Hypothalamus (tissue), 51 donors: Measurements from ENCODE around the gene VSIR.

Experiments
- DNase-seq, 51 donors: peaks; one replicate each; lab custom pipeline; 2025; lab: John Stamatoyannopoulos, UW

VSIR gene

DNA sequence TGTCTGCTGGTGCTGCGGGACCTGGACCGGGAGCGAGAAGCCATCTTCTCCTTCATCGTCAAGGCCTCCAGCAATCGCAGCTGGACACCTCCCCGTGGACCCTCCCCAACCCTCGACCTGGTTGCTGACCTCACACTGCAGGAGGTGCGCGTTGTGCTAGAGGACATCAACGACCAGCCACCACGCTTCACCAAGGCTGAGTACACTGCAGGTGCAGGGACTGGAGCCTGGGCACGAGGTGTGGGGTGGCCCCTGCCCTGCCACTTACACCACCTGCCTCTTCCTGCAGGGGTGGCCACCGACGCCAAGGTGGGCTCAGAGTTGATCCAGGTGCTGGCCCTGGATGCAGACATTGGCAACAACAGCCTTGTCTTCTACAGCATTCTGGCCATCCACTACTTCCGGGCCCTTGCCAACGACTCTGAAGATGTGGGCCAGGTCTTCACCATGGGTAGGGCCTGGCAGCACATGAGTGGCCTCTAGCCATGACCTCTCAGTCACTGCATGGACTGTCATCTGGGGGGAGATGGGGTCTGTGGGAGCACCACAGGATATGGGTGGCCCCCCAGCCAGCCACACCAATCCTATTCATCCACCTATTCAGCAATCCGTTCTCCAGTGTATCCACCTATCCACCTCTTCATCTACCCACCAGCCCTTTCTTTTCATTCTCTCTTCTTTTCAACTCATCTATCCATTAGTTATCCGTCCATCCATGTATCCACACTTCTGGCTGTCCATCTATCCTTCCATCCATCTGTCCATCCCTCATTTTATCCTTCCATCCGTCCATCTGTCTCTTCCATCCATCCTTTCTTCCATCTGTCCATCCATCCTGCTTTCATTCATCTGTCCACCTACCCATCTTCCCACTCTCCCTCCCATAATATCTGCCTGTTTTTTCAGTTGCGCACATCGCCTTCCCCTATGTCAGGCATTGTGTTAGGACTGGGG, 34.5 kb upstream of the VSIR start:
- DNase-seq = no peak

DNA sequence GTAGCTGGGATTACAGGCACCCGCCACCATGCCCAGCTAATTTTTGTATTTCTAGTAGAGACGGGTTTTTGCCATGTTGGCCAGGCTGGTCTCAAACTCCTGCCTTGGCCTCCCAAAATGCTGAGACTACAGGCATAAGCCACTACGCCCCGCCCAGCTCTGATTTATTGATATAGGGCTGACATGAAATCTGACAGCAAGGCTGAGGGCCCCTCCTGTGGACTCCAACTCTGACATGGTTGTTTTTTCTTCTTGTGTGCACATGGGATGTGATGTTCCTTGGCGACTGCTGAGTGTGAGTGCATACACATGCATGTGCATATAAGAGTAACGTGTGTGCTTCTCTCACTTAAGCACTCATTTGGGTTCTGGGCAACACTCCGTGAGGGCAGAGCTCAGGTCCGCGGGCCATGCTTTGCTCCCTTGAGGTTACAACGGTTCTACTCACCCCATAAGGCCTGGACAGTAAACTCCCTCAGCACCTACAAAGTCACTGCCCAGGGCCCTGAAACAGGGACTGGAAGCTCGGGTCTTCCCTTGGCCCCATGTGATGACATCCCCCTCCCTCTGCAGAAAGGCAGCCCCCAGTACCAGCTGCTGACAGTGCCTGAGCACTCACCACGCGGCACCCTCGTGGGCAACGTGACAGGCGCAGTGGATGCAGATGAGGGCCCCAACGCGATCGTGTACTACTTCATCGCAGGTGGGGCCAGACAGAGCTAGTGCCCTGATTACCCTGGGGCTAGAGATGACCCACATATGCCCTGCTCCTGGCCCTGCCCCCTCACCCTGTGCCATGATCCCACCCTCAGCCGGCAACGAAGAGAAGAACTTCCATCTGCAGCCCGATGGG, 33.6 kb upstream of the VSIR start:
- DNase-seq = no peak

DNA sequence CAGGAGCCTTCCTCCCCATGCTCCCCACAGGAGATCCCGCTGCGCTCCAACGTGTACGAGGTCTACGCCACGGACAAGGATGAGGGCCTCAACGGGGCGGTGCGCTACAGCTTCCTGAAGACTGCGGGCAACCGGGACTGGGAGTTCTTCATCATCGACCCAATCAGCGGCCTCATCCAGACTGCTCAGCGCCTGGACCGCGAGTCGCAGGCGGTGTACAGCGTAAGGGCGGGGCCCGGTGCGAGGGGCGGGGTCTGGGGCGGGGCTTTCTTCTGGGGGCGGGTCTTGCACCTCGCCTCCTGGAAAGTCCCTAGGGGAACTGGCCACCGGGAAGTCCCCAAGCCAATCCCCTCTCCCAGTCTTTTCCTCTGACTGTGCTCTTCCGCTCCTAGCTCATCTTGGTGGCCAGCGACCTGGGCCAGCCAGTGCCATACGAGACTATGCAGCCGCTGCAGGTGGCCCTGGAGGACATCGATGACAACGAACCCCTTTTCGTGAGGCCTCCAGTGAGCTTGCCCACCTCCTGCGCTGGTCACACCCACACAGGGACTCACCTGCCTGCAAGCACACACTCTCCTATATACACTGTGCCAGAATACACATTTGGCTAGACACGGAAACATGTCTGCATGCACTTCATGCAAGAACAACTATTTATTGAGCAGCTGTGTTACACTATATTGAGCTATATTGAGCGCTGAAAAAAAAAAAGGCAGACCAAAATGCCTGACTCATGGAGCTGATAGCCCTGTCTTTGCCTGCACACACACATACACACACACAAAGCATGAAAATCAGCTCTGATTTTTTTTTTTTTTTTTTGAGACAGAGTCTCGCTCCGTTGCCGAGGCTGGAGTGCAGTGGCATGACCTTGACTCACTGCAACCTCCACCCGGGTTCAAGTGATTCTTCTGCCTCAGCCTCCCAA, 32.7 kb upstream of the VSIR start:
- peak in 15 of 51 donors; percentile 20 to 54 (median 33) for DNase-seq

DNA sequence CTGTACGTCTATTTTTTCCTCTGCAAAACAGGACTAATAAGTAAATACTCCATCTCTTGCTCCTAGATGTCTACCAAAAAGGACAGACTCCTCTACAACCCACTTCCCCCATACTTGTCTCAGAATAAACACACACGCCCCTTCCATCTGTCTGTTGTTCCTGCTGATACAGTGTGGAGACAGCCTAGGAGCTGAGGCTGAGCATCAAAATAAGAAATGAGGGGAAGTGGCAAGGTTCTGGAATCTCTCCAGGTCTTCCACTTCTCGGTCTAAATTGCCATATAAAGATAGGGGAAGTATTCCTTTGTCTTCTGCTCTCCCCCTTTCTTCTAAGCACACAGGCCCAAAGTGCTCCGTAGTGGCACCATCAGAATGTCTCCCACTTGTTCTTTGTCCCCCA, 30.8 kb upstream of the VSIR start:
- peak in 2 of 51 donors; percentile 27 to 32 for DNase-seq

DNA sequence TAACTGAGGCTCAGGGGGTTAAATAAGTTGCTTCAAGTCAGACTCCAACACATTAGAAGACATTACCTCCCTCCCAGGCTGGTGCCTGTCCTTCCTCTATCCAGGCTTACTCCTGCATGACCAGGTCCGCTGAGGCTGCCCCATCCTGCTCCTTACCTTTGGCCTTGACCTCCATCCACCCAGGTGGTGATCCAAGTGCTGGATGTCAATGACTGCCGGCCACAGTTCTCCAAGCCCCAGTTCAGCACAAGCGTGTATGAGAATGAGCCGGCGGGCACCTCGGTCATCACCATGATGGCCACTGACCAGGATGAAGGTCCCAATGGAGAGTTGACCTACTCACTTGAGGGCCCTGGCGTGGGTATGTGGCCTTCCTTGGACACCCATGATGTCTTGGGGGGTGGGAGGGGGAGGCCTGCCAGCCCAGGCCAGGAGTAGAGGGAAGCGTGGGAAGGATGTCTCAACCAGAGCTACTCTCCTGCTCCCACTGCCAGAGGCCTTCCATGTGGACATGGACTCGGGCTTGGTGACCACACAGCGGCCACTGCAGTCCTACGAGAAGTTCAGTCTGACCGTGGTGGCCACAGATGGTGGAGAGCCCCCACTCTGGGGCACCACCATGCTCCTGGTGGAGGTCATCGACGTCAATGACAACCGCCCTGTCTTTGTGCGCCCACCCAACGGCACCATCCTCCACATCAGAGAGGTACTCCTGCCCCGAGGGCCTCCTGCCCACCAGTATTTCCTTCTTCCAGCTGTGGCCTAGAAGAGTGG, 29.6 kb upstream of the VSIR start:
- DNase-seq = no peak

DNA sequence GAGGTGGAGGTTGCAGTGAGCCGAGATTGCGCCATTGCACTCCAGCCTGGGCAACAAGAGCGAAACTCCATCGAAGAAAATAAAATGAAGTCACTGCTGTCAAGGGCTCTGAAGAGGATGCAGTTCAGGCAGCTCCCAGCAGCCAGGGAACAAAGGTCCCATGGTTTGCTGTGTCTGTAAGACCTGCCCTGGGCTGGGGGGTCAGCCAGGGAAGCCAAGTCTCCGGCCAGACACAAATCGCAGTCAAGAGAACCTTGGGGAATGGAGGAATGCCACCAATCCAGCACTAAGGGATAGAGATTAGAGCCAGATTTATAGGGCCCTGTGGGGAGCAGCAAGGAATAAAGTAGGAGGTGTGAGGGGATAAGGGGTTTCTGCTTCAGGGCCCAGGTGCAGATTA, 28.9 kb upstream of the VSIR start:
- DNase-seq = no peak

DNA sequence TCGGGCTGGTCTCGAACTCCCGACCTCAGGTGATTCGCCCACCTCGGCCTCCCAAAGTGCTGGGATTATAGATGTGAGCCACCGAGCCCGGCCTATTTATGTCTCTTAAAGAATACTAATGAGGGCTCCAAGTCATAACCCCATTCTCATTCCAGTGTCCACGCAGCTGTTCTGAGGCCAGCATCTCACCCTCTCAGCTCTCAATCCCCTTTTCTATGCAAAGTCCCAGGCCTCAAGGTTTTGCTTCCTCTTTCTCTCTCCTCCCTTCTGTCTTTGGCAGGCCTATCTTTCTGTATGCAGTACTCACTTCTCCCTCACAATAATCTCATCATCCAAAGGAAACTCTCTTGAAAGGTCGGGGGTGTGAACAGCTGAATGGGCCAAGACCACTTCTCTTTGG, 28.0 kb upstream of the VSIR start:
- DNase-seq = no peak

DNA sequence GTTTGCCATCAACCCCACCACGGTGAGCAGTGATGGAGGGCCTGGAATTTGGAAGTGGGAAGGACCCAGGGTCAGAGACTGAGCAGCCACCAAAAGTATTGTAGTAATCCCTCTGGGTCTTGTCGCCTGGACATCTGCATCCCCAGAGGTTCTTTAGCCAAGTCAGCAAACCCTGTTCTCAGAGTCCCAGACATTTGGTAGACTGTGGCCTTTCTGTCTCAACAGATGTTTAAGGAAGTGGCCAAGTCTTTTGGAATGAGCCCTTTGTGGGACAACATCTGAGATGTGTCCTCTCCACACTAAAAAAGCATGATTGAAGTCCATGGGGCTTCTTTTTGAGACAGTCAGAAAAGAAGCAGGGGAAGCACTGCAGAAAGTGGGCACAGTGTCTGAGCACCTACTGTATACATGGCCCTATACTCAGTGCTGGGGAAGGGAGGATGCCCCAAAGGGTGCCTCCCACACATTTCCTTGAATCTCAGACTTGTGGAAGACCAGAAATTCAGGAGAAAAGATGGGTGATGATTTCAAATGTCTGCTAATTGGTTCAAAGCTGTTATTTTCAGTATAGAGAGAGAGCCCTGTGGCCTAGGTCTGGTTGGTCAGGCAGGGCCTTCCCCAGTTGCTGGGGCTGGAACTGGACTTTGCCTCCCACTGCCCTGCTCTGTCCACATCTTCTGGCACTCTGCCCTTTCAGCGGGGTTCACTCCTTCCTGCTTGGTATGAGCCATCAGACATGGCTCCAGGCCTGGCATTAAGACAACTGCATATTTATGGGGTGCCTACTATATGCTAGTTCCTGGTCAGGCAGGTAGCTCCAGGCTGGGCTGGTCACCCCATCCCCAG, 26.5 kb upstream of the VSIR start:
- DNase-seq = no peak

DNA sequence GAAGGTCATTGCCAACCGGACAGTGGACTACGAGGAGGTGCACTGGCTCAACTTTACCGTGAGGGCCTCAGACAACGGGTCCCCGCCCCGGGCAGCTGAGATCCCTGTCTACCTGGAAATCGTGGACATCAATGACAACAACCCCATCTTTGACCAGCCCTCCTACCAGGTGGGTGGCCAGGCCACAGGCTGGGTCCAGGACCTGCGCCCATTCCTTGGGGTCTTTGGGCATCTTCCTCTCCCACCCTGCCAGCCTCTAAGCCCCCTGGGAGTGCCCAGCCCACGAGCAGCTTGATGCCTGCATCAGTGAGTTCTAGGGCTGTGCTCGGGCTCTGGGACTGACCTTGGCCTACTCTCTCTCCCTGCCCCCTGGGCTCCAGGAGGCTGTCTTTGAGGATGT, 25.8 kb upstream of the VSIR start:
- no peak for DNase-seq

DNA sequence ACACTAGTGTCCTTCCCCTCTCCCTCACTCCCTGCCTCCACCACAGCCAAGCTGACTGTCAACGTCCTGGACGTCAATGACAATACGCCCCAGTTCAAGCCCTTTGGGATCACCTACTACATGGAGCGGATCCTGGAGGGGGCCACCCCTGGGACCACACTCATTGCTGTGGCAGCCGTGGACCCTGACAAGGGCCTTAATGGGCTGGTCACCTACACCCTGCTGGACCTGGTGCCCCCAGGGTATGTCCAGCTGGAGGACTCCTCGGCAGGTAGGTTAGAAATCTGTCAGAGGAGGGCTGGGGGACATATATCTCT, 24.9 kb upstream of the VSIR start:
- no peak for DNase-seq

DNA sequence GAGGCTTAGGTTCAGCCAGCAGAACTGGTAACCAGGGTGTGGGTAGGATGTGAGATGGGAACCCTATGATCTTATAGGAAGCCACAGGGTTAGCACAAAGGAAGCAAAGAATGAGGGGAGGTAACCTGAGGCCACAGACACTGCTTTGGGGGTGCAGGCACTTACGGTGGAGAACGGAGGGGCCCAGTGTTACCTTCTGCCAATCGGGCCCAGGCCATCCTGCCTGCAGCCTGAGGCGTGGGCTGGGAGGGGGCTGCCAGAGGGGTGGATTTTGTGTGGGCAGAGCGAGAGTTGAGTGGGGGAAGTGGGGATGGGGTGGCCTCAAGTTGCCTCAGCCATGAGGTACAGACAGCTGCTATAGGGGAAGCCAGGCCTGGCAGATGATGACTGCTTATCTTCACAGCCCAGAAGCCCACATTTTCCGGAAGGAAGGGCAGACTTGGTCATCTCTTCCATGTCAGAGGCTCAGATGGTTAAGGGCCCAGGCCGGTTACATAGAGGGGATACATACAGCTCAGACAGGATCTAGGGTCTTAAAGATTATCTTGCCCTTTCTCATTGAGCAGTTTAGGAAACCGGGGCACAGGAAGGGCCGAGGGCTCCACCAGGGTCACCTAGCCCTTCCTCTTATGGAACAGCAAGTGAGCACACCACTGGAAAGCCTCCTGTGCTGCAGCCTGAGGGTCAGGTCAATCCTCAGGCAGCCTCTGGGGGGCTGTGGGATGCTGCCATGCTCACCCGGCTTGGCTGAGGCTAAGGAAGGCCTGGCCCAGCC, 24.4 kb upstream of the VSIR start:
- DNase-seq = no peak

DNA sequence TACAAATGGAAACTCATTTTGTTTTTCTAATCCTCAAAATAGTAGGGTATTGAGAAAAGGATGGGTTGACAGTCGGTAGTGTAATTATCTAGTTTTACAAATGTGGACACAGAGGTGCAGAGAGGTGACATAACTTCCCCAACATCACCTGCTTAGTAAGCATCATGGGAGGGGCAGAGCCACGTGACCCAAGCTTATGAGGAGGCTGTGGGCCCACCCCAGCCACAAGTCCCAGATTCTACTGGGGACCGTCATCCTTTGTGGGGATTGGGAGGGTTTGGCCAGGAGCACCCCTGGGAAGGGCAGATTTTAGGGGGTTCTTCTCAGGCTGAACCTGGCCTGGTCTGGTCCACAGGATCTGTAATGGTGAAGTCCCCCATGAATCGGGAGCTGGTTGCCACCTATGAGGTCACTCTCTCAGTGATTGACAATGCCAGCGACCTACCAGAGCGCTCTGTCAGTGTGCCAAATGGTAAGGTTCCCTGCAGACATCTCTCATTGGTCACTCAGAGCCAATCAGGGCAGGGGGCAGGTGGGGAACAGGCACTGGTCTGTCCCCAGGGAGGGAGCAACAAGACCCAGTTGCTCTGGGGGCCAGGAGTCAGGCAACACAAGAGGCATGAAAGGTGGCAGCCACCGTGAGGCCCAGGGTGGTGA, 23.6 kb upstream of the VSIR start:
- DNase-seq = no peak

DNA sequence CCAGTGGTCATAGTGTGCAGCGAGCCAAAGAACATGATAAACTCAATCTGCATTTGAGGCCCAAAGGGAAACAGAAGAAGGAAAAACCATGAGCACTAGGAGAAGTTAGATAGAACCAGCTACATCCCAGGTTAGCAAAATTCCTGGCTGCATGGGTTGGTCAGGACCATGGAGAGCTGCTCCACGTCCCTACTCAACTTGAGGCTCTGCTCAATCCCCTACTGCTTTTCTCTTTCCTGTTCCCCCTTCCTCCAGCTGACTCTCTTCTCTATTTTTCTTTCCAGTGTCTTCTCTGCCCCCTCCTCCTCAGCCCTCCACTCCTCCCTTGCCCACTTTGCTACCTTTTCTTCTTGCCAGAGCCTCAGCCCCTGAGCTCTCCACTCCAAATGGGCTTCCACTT, 21.9 kb upstream of the VSIR start:
- DNase-seq = no peak

DNA sequence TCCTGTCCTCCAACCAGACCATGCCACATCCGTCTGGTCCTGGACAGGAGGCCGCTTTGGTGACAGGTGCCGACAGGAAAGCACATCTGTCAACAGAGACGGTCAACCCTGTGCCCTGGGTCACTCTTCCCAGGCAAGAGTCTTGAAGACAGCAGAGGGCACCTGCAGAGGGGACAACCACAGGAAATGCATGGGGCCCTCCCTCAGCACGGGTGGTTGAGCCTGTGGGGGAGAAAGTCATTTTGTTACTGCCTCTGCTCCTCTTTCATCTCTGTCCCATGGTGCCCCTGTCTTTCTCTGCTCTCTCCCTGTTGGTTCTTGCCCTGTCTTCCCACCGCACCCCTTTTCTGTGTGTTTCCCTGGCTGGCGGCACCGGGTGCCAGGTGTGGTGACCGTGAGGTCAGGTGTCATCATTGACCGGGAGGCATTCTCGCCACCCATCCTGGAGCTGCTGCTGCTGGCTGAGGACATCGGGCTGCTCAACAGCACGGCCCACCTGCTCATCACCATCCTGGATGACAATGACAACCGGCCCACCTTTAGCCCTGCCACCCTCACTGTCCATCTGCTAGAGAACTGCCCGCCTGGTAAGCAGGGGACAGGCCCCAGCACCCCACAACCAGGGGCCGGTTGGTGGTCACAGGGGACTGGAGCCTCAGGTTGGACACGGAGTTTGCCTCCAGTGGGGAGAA, 17.6 kb upstream of the VSIR start:
- DNase-seq = no peak

DNA sequence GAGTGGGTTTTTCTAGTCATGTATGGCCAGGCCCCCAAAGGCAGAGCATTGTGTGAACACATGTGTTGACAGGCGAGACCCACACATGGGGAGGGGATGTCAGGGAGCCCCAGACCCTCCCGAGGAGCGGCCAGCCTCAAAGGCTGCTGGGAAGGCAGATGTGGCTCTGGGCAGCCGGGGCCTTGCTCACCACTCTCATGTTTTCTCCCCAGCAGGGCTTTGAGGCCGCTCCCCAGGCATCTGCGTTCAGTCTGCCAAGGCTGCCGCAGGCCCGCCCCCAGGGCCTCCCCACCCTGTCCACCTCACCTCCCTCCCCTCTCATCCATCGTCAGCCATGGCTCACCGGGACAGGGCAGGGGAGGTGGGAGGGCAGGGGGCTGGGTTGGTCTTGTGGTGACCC, 16.6 kb upstream of the VSIR start:
- DNase-seq = no peak

DNA sequence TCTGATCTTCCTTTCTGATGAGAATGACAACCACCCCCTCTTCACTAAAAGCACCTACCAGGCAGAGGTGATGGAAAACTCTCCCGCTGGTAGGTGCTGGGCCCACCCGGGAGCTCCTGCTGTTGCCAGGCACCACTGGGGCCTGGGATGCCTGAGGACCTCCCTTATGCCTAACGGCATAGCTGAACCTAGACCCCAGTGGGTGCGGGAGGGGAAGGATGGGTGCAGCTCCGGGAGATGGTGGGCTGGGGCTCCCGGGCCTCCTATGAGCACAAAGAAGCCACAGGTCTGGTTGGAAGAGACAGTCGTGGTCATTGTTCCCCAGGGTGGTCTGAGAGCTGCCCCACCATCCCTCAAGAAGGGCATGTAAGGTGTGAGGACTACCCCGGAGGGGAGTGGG, 15.6 kb upstream of the VSIR start:
- no peak for DNase-seq

DNA sequence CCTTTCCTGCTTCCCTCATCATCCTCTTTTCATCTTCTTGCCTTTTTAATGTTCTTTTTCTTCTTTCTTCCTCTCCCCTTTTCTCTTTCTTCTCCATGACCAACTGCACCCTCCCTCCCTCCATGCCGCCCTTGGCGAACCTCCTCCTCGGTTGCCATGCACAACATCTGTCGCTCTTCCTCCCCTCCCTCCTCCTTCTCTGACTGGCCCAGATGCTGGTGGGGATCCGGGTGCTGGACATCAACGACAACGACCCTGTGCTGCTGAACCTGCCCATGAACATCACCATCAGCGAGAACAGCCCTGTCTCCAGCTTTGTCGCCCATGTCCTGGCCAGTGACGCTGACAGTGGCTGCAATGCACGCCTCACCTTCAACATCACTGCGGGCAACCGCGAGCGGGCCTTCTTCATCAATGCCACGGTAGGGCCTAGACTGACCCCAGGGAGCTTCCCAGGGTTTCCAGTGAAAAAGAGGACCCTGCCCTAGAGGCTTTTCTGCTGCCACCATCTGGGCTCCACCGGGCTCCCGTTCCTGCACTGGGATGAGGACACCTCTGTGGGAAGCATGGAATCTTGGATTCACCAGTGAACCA, 11.5 kb upstream of the VSIR start:
- no peak for DNase-seq
